ENCODE data around the gene MYO9A.
A peak's percentile ranks its signal among the peaks of the same experiment; 100 is the strongest.

MYO9A gene

GRCh38 chr15:71804695-71805470 lies 313.1 kb downstream of the MYO9A start:
- DNase-seq = no peak

DNA sequence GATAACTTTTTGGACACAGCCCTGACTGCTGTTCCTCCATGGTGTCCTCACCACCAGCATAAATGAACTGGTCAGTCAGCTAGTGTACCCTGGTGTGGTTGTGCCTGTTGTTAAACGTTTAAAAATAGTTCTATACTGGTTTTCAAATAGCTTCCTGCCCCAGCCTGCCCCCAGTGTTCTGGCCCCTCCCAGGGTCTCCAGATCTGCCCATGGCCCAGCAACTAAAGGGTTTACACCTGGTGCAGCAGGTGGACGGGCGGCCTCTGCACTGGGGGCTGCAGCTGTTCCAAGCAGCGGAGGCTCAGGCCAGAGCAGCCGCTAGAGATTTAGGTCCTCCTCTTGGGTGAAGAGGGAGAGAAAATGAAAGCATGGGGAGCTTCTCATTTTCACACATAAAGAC lies 313.7 kb downstream of the MYO9A start:
- no peak for DNase-seq

GRCh38 chr15:71802770-71803169 lies 315.2 kb downstream of the MYO9A start:
- DNase-seq = no peak

- no peak for DNase-seq
These were observed 315.9 kb downstream of the MYO9A start for GRCh38 chr15:71801935-71802655.

DNA sequence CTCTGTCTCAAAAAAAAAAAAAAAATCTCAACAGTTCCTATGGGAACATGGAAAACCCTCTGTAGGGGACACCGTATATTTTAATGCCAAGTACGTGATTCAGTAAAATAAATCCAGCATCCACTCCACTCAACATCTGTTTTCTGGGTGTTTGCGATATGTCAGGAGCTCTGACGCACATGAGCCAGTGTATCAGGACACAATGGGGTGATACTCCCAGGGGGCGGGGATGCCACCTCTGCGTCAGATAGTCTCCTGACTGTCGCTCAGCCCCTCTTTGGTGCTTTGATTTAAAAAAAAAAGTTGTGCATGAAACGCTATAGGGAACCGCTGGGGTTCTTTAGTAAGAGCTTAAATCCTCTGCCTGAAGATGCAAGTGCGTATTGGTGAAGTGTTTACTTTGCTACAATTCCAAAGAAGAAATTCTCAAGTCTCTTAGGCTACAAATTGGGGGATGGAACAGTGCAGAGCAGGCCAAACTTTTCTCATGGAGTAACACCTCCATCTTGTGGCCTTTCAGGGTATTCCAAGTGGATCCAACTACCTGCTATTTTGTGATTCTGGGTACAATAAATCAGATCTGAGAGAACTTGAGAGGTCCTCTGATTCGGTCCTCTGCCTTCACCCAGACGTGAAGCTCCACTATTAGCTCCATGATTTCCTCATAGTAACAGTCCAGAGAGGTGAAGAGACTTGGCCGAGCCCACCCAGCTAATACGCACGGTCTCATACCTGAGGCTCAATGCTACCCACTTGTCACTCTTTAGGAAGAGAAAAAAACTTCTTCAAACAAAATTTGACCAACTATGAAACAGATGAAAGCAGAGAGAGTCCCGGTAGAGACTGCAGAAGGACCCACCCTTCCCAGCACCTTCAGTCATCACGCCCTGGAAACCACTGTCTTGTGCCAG lies 316.9 kb downstream of the MYO9A start:
- DNase-seq = no peak

GRCh38 chr15:71800190-71800589 lies 317.8 kb downstream of the MYO9A start:
- DNase-seq = no peak

DNA sequence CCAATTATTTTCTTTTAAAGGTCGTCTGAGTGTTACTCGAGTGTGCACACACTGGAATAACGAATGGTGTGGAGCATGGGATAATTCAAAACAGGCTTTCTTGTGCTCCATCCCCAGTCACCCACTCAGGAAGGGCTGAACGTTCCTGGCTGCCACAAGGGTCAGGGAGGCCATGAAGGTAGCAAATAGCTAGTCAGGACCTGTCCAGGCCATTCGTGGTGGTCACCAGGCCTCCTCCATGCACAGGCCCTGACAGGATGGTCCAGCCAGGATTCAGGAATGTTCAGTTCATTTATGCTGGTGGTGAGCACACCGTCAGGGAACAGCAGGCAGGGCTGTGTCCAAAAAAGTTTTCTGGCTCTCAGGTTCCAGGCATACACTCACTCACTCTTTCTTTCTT lies 319.3 kb downstream of the MYO9A start:
- no peak for DNase-seq

DNA sequence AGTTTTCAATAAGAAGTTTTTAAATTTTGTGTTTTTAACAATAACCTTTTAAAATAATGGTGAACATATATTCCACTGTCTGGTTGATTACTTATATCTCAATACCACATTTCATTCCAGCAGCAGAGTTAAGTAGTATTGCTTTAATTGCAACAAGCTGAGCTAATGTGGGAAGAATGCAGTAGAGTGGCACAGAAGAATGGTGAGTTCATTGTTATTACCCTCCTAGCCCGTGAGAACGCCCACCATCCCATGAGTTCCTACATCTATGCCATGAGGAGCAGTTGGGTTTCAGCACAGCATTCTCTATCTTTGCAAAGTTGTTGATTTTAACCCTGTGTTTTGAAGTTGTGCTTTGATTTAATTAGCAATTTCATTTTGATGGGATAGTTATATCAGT lies 325.4 kb downstream of the MYO9A start:
- DNase-seq = no peak

- no peak for DNase-seq
These were observed 326.0 kb downstream of the MYO9A start for GRCh38 chr15:71791975-71792374.

DNA sequence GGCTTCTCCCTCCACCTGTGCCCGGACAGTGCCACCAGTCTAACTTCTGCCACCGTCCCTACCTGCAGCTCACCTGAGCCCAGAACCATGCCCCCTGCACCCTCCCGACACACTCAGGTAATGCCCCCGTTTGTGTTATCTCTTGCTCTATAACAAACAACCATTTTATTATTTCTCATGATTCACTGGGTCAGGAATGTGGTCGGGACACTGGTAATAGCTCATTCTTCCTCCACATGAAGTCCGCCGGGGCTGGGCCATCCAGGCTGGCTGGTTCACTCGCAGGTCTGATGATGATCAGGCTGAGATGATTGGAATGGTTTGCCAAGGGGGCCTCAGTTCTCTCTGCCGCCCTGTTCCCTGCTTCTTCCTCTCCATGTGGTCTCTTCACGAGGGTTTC lies 327.9 kb downstream of the MYO9A start:
- DNase-seq = no peak

- no peak for DNase-seq
These were observed 328.3 kb downstream of the MYO9A start for GRCh38 chr15:71789616-71790015.

- no peak for DNase-seq
These were observed 329.0 kb downstream of the MYO9A start for GRCh38 chr15:71788646-71789579.

- DNase-seq = no peak
These were observed 331.3 kb downstream of the MYO9A start for GRCh38 chr15:71786673-71787072.

DNA sequence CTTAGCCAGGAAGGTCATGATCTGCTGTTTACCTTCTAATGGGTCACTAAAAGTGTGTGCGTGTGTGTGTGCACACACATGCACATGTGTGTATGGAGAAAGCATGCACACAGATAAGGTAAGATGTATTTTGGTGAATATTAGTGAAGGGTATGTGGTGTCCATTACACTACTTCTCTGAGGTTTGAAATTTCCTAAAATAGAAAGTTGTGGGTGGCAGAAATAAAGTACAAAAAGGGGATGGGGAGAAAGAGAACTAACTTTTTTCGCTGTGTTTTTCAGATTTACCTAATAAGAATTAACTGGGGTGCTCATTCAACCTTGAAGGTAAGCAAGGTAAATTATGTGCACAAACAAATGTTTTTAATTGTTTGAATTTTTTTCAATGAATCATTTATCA lies 332.0 kb downstream of the MYO9A start:
- DNase-seq = no peak

GRCh38 chr15:71784719-71785118 lies 333.2 kb downstream of the MYO9A start:
- no peak for DNase-seq

GRCh38 chr15:71782422-71783165 lies 335.4 kb downstream of the MYO9A start:
- DNase-seq = no peak

- no peak for DNase-seq
These were observed 336.0 kb downstream of the MYO9A start for GRCh38 chr15:71781965-71782265.

DNA sequence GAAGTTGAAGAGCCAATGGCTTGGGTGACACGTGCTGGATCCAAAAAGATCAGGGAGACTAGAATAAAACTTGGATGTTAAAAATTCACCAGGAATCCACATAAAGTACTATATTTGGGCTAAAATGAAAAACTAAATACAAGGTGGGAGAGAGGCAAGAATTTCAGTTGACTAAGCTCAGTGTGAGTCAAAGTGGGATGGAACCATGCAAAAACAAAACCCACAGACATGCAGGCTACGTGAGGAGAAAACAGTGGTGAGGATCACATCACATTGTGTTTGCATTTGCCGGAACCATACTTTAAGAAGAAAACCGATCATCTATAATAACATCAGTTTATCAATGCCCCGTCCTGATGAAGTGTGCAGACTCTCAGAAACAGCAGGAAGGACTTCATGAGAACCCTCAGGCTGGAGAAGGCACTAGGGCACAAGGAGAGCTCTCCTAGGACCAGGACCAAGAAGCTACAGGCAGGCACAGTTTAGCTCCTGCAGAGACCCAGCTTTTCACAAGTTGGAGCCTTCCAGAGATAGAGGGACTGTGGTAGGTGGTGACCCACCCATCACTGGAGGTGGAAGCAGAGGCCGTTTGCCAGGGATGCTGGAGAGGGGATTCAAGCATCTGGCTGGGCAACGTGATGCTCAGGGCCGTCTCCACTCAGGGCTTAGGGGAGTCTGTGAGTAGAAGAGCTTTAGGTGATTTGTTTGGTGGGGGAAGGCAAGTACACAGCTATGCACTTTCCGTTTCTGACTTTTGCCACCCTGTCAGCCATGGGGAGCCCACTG lies 336.6 kb downstream of the MYO9A start:
- no peak for DNase-seq

DNA sequence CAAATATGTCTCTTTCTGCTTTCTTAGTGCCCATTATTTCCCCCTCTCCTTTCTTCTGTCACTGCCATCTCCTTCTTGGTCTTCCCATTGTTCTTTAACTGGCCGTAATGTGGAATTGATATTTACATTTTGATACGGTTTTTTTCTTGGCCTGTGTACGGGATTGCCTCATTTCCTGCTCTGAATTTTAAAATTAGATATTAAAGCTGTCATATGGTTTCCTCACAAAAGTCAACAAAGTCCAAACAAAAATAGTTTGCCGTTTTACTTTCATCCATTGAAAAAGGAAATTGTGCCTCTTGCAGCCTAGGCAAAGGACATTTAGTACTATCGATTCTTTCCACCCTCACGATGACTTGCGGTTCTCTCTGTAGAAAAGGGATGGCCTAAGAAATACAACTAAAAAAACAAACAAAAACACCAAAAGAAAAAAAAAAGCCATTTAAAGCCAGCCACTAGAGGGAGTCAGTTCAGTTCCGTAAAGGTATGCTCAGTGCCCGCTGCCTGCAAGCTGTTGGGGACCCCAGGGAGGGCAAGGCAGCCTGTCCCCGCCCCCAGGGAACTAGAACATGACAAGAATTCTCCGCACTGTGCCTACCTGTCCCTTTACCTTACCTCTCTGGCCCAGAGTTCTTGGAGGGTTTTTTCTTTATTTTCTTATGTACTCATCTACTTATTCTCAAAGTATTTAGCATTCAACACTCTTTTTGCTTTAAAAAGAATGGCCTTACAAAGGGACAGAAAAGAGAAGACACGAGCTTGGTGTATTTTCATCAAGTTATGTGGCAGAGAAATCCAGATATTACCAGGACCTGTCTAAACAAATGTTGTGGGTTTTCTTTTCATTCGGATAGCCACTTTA lies 337.6 kb downstream of the MYO9A start:
- peak; percentile 36 for DNase-seq

Data from activated CD8-positive, alpha-beta memory T cell treated with anti-CD3 and anti-CD28 coated beads, Interleukin-2, amount 50 U/mL, for 4 hours (primary cell).